G401 (cell line): ENCODE results near the gene CAPNS2. TPM values are rescaled to one million over a fixed set of nuclear protein-coding genes. Genes with fewer than 3 reads are reported as not detected.
A peak's percentile ranks its signal among the peaks of the same experiment; 100 is the strongest.

Experiments used
- DNase-seq: peaks from one replicate; pipeline ENCODE4 v3.0.0-alpha.2; 2015; ENCODE audit warnings: low spot score
- in situ Hi-C: cut with HindIII; loops from 2 replicates; pipeline ENCODE4 v1.10.0; 2016; ENCODE audit warnings: low sequenced_read_pairs, mixed read lengths
- total RNA-seq: library from RNA; depleted of rRNA; stranded (reverse); fragments of >200 nt; shearing (Covaris generic); gene quantifications from 2 replicates; pipeline ENCODE4 v1.2.3, GENCODE V29; 2014; rRNA removed

Gene CAPNS2
- not detected in 2 replicates for total RNA-seq

DNA sequence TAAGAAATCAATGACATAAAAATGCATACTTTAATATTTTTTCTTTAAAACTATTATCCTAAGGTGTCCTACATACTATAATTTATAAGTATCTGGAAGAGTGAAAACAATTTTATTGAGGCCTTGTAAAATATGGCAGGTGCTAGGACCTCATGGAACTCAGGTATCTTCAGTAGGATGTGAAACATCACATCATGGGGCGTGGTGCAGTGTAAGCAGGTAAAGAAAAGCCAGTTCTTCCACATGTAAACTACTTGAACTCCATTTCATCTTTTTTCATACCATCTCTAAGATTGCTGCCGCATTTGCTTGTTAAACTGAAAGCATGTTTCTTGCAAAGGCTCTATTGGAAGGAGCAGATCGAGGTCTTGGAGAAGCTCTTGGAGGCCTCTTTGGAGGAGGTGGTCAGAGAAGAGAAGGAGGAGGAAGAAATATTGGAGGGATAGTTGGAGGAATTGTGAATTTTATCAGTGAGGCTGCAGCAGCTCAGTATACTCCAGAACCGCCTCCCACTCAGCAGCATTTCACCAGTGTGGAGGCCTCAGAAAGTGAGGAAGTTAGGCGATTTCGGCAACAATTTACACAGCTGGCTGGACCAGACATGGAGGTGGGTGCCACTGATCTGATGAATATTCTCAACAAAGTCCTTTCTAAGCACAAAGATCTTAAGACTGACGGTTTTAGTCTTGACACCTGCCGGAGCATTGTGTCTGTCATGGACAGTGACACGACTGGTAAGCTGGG is at the start of gene CAPNS2:
Gene CAPNS2 (plus strand): TSS at position 253 of the 744 bp plus-strand sequence. CDS start 73 bp downstream, at position 326.
- in situ Hi-C loops: no loop called here

DNA sequence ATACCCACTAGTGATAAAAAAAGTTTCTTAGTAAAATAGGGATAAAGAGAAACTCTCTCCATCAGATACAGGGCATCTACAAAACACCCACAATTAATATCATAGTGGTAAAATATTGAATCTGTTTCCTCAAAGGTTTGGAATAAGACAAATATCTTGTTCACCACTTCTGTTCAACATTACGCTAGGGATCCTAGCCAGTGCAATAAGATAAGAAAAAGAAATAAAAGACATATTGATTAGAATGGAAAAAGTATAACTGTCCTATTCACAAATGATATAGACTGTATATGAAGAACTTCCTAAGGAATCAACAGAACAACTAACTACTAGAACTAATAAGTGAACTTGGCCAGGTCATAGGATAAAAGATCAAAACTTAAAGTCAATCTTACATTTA is 44.7 kb upstream of the CAPNS2 start:
- in situ Hi-C loops: no loop called here
- DNase-seq: no peak

More for the DNA sequence above, at the start of gene CAPNS2:
- DNase-seq: no peak

DNA sequence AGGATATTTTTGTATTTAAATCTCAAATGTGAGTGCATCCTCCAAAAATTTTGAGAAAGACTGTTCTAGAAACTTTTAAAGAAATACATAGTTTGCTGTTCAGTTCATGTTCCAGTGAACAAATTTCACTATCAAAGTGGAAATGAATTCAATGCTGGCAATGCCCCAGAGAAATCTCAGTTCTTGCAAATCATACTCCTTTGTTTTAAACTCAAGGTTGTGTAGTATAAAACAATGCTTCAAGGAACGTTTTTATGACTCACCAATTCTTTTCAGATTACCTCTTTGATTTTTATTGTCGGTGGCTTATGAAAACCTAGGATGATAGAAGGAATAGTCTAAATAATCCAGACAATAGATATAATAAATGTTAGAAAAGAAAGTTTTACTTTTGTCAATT is 40.0 kb upstream of the CAPNS2 start:
- DNase-seq: no peak
- in situ Hi-C loops: no loop called here

DNA sequence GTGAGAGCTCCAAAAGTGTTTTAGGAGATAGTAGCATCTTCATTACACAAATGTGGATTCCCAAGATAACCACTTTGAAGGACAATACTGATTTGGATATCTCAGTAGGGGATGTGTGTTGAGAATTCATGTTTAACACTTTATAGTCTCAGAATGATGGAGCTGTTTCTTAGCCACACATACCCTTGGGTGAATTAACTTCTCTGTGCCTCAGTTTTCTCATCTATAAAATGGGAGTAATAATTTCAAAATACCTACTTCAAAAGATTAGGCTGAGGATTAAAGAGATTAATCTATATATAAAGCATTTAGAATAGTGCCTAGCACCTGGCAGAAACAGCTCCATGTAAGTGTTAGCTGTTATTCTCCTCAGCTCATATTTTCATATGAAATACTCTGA is 38.6 kb upstream of the CAPNS2 start:
- DNase-seq: no peak
- in situ Hi-C loops: no loop called here

DNA sequence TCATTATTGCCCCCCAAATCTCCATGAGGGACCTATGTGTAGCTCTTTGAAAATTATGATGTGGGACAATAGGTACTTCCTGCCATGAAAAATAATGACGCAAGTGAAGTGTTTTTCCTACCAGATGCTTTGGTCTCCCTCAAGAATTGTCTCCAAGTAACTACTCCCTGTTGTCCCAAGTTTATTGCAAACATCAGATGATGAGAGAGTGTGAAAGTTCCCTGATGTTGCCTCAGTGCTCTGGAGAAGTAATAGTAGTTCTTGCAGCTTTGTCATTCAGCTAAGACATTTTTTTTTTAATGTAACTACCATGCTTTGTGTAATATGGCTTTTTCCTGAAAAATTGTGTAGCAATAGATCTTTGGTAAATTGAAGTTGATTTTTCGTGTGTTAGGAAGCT is 37.5 kb upstream of the CAPNS2 start:
- no peak for DNase-seq
- in situ Hi-C loops: no loop called here

- no peak for DNase-seq
- in situ Hi-C loops: no loop called here
These were observed 36.1 kb upstream of the CAPNS2 start for GRCh38 chr16:55530316-55530856.

DNA sequence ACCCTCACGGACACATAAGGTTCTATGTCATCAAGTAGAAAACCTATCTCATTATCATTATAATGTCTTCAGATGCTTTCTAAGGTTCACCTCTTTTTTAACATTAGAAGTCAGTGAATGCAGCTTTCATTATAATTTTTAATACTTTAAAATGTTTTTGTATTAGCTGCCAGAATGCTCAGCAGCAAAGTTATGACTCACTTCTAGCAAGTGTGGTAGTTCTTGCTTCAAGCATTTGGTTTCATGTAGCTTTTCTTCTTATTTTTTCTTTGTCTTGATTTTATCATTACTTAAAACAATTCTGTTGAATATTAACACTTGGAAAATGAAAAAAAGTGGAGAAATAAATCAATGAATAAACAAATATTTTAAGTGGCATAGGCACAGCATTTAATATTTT is 34.3 kb upstream of the CAPNS2 start:
- in situ Hi-C loops: no loop called here
- DNase-seq: no peak

- DNase-seq: no peak
- in situ Hi-C loops: no loop called here
These were observed 31.7 kb upstream of the CAPNS2 start for GRCh38 chr16:55534756-55535155.

- in situ Hi-C loops: no loop called here
- DNase-seq: no peak
These were observed 27.4 kb upstream of the CAPNS2 start for GRCh38 chr16:55539049-55539448.

- DNase-seq: no peak
- in situ Hi-C loops: no loop called here
These were observed 27.0 kb upstream of the CAPNS2 start for GRCh38 chr16:55539488-55539887.

- no peak for DNase-seq
- in situ Hi-C loops: no loop called here
These were observed 26.3 kb upstream of the CAPNS2 start for GRCh38 chr16:55540221-55540620.

GRCh38 chr16:55542459-55543082 is 23.9 kb upstream of the CAPNS2 start:
- DNase-seq: no peak
- in situ Hi-C loops: no loop called here

DNA sequence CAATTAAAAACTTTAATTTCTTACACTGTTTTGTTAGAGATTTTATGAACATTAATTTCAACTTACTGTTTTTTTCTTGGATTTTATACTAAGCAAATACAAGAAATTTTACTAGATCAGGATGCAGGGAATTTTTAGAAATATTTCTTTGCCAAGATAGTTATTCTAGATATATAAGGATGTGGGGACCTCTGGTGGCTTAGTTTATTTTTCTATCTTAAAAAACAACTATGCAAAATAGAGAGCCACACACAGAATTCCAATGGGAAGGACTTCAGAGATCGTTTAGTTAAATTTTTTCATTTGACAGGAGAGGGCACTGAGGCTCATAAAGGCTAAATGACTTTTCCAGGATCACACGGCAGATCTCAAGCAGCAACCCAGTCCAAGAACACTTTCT is 23.0 kb upstream of the CAPNS2 start:
- in situ Hi-C loops: no loop called here
- DNase-seq: peak; percentile 31

GRCh38 chr16:55552621-55553020 is 13.9 kb upstream of the CAPNS2 start:
- in situ Hi-C loops: no loop called here
- no peak for DNase-seq

DNA sequence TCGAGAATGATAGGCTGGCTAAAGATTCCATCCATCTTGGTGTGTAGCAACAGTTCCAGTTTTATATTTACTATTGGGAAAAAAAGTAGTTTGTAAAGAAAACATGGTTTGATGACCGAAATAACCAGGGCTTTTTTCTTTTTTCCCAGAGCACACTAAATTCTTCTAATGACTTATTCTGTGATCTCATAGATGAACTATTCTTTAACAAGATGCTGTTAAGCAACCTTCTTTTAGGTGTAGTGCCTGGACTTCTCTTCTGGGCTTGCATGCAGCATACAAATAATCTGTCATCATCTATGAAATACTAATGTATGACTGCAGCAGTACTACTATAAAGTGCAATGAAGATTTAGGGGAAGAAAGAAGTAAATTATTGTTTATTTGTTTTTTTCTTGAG is 11.0 kb upstream of the CAPNS2 start:
- no peak for DNase-seq
- in situ Hi-C loops: no loop called here

- no peak for DNase-seq
- in situ Hi-C loops: no loop called here
These were observed 9.3 kb upstream of the CAPNS2 start for GRCh38 chr16:55557186-55557585.

- in situ Hi-C loops: no loop called here
- DNase-seq: no peak
These were observed 7.3 kb upstream of the CAPNS2 start for GRCh38 chr16:55559233-55559632.

DNA sequence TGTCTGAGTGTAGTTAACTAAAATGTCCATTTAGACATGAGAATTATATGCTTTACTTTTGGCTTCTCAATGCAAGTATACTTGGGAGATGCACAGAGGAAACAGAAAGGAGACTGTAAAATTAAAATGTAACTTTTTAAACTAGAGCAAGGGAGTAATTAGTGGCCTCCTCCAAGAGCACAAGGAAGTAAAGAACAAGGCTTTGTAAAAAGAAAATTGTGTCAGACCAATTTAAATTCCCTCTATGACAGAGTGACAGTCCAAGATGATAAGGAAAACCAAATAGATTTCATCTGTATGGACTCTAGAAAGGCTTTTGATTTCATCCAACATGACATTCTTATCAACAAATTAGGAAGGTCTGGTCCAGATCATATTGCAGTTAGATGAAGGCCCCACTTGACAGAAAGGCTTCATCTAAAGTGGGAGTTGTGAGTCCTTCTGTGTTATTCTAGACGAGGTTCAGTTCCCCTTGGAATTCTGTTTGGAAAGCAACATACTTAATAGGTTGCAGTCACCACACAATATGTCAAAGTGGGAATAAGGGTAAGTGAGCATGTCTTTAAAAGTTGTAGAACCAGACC is 6.5 kb upstream of the CAPNS2 start:
- in situ Hi-C loops: no loop called here
- DNase-seq: no peak

DNA sequence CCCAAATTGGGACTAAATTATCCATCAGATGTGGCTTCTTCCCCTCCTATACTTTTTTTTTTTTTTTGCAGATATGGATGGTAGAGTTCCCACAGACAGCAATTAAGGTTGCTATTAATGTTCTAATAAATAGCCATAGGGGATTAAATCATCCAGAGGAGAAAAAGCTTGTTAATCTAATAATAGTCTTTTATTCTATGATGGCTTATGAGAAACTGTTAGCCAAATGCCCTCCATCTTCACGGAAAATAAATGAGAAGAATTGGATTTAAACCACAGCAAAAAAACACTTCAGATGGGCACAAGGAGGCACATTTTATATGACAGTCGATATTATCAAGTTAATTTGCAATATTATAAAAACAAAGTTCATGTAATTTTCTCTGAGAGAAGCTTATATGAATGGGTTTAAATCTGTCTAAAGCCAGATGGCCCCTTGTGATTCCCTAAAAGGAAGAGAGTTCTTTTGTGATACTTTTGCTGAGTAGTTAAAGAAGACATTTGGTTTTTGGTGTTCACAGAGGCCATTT is 5.1 kb upstream of the CAPNS2 start:
- in situ Hi-C loops: no loop called here

DNA sequence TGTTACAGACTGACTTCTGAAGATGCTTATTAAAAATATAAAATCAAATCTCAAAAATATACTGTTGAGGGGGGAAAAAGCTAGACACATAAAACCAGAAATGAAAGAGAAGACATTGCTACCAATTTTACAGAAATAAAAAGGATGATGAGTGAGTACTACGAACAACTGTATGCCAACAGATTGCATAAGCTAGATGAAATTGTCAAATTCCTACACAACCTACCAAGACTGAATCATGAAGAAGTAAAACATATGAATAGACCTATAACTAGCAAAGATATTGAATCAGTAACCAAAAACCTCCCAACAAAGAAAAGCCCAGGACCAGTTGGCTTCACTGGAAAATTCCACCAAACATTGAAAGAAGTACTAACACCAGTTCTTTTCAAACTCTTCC is 3.5 kb upstream of the CAPNS2 start:
- in situ Hi-C loops: no loop called here
- DNase-seq: no peak

More for the DNA sequence above, 5.1 kb upstream of the CAPNS2 start:
- DNase-seq: no peak
